ENCODE data around the gene THBS2. TPM values are rescaled to one million over a fixed set of nuclear protein-coding genes. Genes with fewer than 3 reads are reported as not detected.

Gene THBS2
- total RNA-seq, 2 donors from 2014 or later, result 0.93 to 0.99 TPM

DNA sequence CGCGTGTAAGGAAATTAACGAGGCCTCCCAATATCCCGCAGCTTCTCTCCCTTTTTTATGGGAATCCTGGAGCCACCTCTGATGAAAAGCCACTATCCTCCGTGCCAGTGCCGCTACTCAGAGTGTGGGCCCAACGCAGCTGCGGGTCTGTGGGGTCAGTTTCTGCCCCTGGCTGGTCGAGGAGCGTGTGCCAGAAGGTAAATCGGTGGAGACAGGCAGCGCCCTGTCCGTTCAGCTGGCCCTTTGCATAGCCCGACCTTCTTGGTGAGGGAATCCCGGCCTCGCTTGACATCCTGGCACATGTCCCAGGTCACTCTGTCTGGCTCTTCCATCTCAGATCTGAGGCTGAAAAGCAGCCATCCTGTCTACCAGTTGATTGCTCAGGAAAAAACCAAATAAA, 4.6 kb downstream of the THBS2 start:
- peaks cover 9% of the 10 kb centered on the region for H3K9me3 Mint-ChIP-seq
- Histone ChIP-seq H3K4me3 (ENCODE audit: low read length) (no peak overlapping the region), H3K27ac (ENCODE audit: low read depth, low read length) (no peak overlapping the region), H3K36me3 (ENCODE audit: control insufficient read depth, insufficient read depth, low read length) (no peaks in the 10 kb centered on the region), H3K27me3 (ENCODE audit: control insufficient read depth, insufficient read depth, low read length, poor library complexity, severe bottlenecking) (peaks cover 24% of the 10 kb centered on the region), H3K4me1 (ENCODE audit: control insufficient read depth, insufficient read depth, low read length) (peaks cover 3% of the 10 kb centered on the region), H3K9me3 (ENCODE audit: control insufficient read depth, low read length) (no peaks in the 10 kb centered on the region), H3K9ac (ENCODE audit: extremely low read depth, low read length, poor library complexity, severe bottlenecking) (no peak overlapping the region)
- TF ChIP-seq, protein P1, sequence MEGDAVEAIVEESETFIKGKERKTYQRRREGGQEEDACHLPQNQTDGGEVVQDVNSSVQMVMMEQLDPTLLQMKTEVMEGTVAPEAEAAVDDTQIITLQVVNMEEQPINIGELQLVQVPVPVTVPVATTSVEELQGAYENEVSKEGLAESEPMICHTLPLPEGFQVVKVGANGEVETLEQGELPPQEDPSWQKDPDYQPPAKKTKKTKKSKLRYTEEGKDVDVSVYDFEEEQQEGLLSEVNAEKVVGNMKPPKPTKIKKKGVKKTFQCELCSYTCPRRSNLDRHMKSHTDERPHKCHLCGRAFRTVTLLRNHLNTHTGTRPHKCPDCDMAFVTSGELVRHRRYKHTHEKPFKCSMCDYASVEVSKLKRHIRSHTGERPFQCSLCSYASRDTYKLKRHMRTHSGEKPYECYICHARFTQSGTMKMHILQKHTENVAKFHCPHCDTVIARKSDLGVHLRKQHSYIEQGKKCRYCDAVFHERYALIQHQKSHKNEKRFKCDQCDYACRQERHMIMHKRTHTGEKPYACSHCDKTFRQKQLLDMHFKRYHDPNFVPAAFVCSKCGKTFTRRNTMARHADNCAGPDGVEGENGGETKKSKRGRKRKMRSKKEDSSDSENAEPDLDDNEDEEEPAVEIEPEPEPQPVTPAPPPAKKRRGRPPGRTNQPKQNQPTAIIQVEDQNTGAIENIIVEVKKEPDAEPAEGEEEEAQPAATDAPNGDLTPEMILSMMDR (conservative IDR thresholded peaks at IDR 0.05), result no peak
- peaks cover 32% of the 10 kb centered on the region for H3K27me3 Mint-ChIP-seq (ENCODE audit: insufficient read depth)
- H3K36me3 Mint-ChIP-seq (ENCODE audit: low read depth), result peaks cover 8% of the 10 kb centered on the region
- WGBS, 2 experiments (ENCODE audit: insufficient coverage in 1 of 2, insufficient read length in 1 of 2), result 93 to 95% methylated on average over 15 to 16 of the region's 16 CpGs
- no peak overlapping the region for H3K4me3 Mint-ChIP-seq
- no peak for DNase-seq
- no peak overlapping the region for H3K27ac Mint-ChIP-seq
- H3K4me1 Mint-ChIP-seq, result peaks cover 16% of the 10 kb centered on the region

DNA sequence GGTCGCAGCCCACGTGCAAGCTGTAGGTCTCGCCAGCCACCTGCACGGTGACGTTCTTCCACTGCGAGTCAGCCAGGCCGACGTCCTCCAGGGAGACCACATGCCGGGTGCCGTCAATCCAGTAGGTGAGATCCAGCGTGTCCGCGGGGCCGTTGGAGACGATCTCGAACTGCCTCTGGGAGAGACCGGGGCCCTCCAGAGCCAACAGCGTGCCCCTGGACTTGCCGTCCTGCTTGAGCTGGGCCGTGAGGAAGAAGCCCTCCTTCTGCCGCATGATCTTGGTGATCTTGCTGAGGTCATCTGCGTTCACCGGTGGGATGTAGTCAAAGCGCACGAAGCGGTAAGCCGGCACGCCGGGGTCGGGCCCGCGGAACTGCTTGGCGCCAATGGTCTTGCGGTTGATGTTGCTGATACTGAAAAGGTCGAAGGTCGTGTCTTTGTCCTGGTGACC, 5.1 kb downstream of the THBS2 start:
- Mint-ChIP-seq H3K27ac (no peak overlapping the region), H3K27me3 (ENCODE audit: insufficient read depth) (peaks cover 27% of the 10 kb centered on the region), H3K9me3 (peaks cover 9% of the 10 kb centered on the region), H3K36me3 (ENCODE audit: low read depth) (peaks cover 8% of the 10 kb centered on the region), H3K4me3 (no peak overlapping the region), H3K4me1 (peaks cover 15% of the 10 kb centered on the region)
- Histone ChIP-seq H3K36me3 (ENCODE audit: control insufficient read depth, insufficient read depth, low read length) (no peaks in the 10 kb centered on the region), H3K4me3 (ENCODE audit: low read length) (no peak overlapping the region), H3K9ac (ENCODE audit: extremely low read depth, low read length, poor library complexity, severe bottlenecking) (no peak overlapping the region), H3K9me3 (ENCODE audit: control insufficient read depth, low read length) (no peaks in the 10 kb centered on the region), H3K4me1 (ENCODE audit: control insufficient read depth, insufficient read depth, low read length) (peaks cover 3% of the 10 kb centered on the region), H3K27ac (ENCODE audit: low read depth, low read length) (no peak overlapping the region), H3K27me3 (ENCODE audit: control insufficient read depth, insufficient read depth, low read length, poor library complexity, severe bottlenecking) (peaks cover 19% of the 10 kb centered on the region)
- TF ChIP-seq, protein P1 (conservative IDR thresholded peaks at IDR 0.05), result no peak
- DNase-seq, result no peak
- 97 to 98% methylated on average over 30 to 36 of the region's 36 CpGs for WGBS, 2 experiments (ENCODE audit: insufficient coverage in 1 of 2, insufficient read length in 1 of 2)

DNA sequence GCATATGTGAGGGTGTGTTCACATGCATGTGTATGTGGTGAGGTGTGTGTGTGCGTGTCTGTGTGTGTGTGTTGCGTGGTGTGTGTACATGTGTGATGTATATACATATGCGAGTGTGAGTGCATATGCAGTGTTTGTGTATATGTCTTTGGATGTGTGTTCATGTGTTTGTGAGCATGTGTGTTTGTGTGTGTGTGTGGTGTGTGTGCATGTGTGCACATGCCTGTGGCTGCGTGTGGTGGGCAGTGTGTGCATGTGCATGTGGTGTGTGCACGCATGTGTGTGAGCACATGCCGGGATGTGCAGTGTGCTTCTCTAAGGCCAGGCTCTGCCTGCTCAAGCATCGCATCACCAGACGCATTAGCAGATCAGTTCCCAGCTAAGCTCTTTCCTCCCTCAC, 5.7 kb downstream of the THBS2 start:
- TF ChIP-seq, protein P1 (conservative IDR thresholded peaks at IDR 0.05), result no peak
- Mint-ChIP-seq H3K4me1 (peaks cover 9% of the 10 kb centered on the region), H3K27ac (no peak overlapping the region), H3K9me3 (peaks cover 9% of the 10 kb centered on the region), H3K27me3 (ENCODE audit: insufficient read depth) (peaks cover 22% of the 10 kb centered on the region), H3K36me3 (ENCODE audit: low read depth) (peaks cover 8% of the 10 kb centered on the region), H3K4me3 (no peak overlapping the region)
- no peak for DNase-seq
- Histone ChIP-seq H3K9ac (ENCODE audit: extremely low read depth, low read length, poor library complexity, severe bottlenecking) (no peak overlapping the region), H3K27ac (ENCODE audit: low read depth, low read length) (no peak overlapping the region), H3K4me3 (ENCODE audit: low read length) (no peak overlapping the region), H3K9me3 (ENCODE audit: control insufficient read depth, low read length) (no peaks in the 10 kb centered on the region), H3K36me3 (ENCODE audit: control insufficient read depth, insufficient read depth, low read length) (no peaks in the 10 kb centered on the region), H3K27me3 (ENCODE audit: control insufficient read depth, insufficient read depth, low read length, poor library complexity, severe bottlenecking) (peaks cover 14% of the 10 kb centered on the region), H3K4me1 (ENCODE audit: control insufficient read depth, insufficient read depth, low read length) (peaks cover 3% of the 10 kb centered on the region)
- WGBS, 2 experiments (ENCODE audit: insufficient coverage in 1 of 2, insufficient read length in 1 of 2), result 97 to 100% methylated on average over 6 to 8 of the region's 8 CpGs
